ENCODE data around the gene CTDSP2.

- TF ChIP-seq SP1 (IDR thresholded peaks at IDR 0.05), result no peak
- no peak for TF ChIP-seq NFRKB (IDR thresholded peaks at IDR 0.05)
- TF ChIP-seq TARDBP (IDR thresholded peaks at IDR 0.05), result no peak
- TF ChIP-seq FOXA1 (IDR thresholded peaks at IDR 0.05), result no peak
- TF ChIP-seq FOXK2 (IDR thresholded peaks at IDR 0.05), result no peak
- no peak for TF ChIP-seq BHLHE40 (IDR thresholded peaks at IDR 0.05; ENCODE audit: borderline replicate concordance)
- no peak for TF ChIP-seq ARNT (IDR thresholded peaks at IDR 0.05)
These were observed 49.5 kb upstream of the CTDSP2 start for GRCh38 chr12:57896115-57896433.
